ENCODE measurements around the gene TSR2. TPM values are rescaled to one million over a fixed set of nuclear protein-coding genes. Genes with fewer than 3 reads are reported as not detected.

The TSR2 gene
- total and polyA plus RNA-seq, 2 experiments from 2014 or later = 26.0 to 60.1 TPM

GRCh38 chrX:54411732-54412131 lies 28.5 kb upstream of the TSR2 start:
- no peaks in the 10 kb centered on the region for H3K36me3 Mint-ChIP-seq (ENCODE audit: low read depth)
- DNase-seq (ENCODE audit: low spot score) (no peak), ATAC-seq (no peak)
- no peak overlapping the region for H3K27ac Mint-ChIP-seq
- peaks cover 2% of the 10 kb centered on the region for H3K27me3 Mint-ChIP-seq (ENCODE audit: insufficient read depth, low read depth, poor library complexity)
- H3K4me1 ChIP-seq (ENCODE audit: insufficient read depth) = no peaks in the 10 kb centered on the region
- no peaks in the 10 kb centered on the region for H3K79me2 ChIP-seq (replicated peaks; ENCODE audit: insufficient read depth)
- H3K4me2 ChIP-seq = no peak overlapping the region
- no peak overlapping the region for H3K27ac ChIP-seq (ENCODE audit: low read depth)
- H3K36me3 ChIP-seq (ENCODE audit: insufficient read depth) = no peaks in the 10 kb centered on the region
- no peaks in the 10 kb centered on the region for H3F3A ChIP-seq (replicated peaks; ENCODE audit: low read depth)
- no peaks in the 10 kb centered on the region for H4K20me1 ChIP-seq (replicated peaks; ENCODE audit: insufficient read depth)
- peaks cover 3% of the 10 kb centered on the region; the same call in 1 of the 3 replicates for H3K9me3 Mint-ChIP-seq
- H3K4me3 ChIP-seq = no peak overlapping the region
- H3K4me3 Mint-ChIP-seq = no peak overlapping the region
- TF ChIP-seq ZNF114 (CRISPR knock-in tag; IDR thresholded peaks at IDR 0.05) (no peak), ZNF331 (CRISPR knock-in tag; IDR thresholded peaks at IDR 0.05; ENCODE audit: low read depth) (no peak), ZNF462 (CRISPR knock-in tag; IDR thresholded peaks at IDR 0.05) (no peak), STAT1 (IDR thresholded peaks at IDR 0.05; ENCODE audit: unreplicated experiment) (no peak), JUNB (IDR thresholded peaks at IDR 0.05; ENCODE audit: unreplicated experiment) (no peak), NANOG (IDR thresholded peaks at IDR 0.05; ENCODE audit: borderline replicate concordance) (no peak), CREB1 (CRISPR knock-in tag; IDR thresholded peaks at IDR 0.05; ENCODE audit: low read depth) (no peak), POLR2AphosphoS5 (IDR thresholded peaks at IDR 0.05; ENCODE audit: low read depth) (no peak), EZH2phosphoT487 (IDR thresholded peaks at IDR 0.05; ENCODE audit: unreplicated experiment) (no peak), EZH2 (IDR thresholded peaks at IDR 0.05; ENCODE audit: low read depth, unreplicated experiment) (no peak), REST (IDR thresholded peaks at IDR 0.05; ENCODE audit: unreplicated experiment) (no peak)
- TF ChIP-seq, protein P1, sequence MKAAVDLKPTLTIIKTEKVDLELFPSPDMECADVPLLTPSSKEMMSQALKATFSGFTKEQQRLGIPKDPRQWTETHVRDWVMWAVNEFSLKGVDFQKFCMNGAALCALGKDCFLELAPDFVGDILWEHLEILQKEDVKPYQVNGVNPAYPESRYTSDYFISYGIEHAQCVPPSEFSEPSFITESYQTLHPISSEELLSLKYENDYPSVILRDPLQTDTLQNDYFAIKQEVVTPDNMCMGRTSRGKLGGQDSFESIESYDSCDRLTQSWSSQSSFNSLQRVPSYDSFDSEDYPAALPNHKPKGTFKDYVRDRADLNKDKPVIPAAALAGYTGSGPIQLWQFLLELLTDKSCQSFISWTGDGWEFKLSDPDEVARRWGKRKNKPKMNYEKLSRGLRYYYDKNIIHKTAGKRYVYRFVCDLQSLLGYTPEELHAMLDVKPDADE (IDR thresholded peaks at IDR 0.05) = no peak
- TF ChIP-seq, protein P2, sequence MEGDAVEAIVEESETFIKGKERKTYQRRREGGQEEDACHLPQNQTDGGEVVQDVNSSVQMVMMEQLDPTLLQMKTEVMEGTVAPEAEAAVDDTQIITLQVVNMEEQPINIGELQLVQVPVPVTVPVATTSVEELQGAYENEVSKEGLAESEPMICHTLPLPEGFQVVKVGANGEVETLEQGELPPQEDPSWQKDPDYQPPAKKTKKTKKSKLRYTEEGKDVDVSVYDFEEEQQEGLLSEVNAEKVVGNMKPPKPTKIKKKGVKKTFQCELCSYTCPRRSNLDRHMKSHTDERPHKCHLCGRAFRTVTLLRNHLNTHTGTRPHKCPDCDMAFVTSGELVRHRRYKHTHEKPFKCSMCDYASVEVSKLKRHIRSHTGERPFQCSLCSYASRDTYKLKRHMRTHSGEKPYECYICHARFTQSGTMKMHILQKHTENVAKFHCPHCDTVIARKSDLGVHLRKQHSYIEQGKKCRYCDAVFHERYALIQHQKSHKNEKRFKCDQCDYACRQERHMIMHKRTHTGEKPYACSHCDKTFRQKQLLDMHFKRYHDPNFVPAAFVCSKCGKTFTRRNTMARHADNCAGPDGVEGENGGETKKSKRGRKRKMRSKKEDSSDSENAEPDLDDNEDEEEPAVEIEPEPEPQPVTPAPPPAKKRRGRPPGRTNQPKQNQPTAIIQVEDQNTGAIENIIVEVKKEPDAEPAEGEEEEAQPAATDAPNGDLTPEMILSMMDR (conservative IDR thresholded peaks at IDR 0.05; ENCODE audit: low read depth in 2 of 2) = no peak
- no peaks in the 10 kb centered on the region for H3K9me2 ChIP-seq (ENCODE audit: insufficient read depth)
- peaks cover 9% of the 10 kb centered on the region; the same call in 2 of the 3 replicates for H3K4me1 Mint-ChIP-seq
- H2AFZ ChIP-seq = no peak overlapping the region
- no peaks in the 10 kb centered on the region for H3K27me3 ChIP-seq (ENCODE audit: insufficient read depth)

Data from GM23338 (cell line).